Measurements from ENCODE around the gene MYO9B. TPM values are rescaled to one million over a fixed set of nuclear protein-coding genes. Genes with fewer than 3 reads are reported as not detected.

Gene MYO9B
- 22.0 and 24.4 TPM in 2 replicates for total RNA-seq (2014; rRNA removed; shearing (Covaris generic))

- in situ Hi-C loops (cut with HindIII; ENCODE audit: low sequenced_read_pairs) = no loop called here
Observed at GRCh38 chr19:17075035-17075863, at the start of gene MYO9B, which contains the start of gene HAUS8. MYO9B (plus strand) TSS chr19:17075777; CDS start chr19:17101718, 25,941 bp downstream. HAUS8 (minus strand) TSS chr19:17075452; CDS start chr19:17075422, 30 bp downstream.

GRCh38 chr19:17025991-17026658, 49.5 kb upstream of the MYO9B start:
- no peak for DNase-seq (ENCODE audit: low spot score)
- in situ Hi-C loops (cut with HindIII; ENCODE audit: low sequenced_read_pairs) = no loop called here

More at GRCh38 chr19:17075035-17075863, at the start of gene MYO9B, which contains the start of gene HAUS8:
- peak; percentile 99 for DNase-seq (ENCODE audit: low spot score)

GRCh38 chr19:17026706-17027534, 48.7 kb upstream of the MYO9B start, which contains the start of gene CPAMD8:
CPAMD8 (minus strand) TSS chr19:17026810; CDS start chr19:17026642, 168 bp downstream.
- DNase-seq (ENCODE audit: low spot score) = no peak
- in situ Hi-C loops (cut with HindIII; ENCODE audit: low sequenced_read_pairs) = no loop called here

GRCh38 chr19:17027535-17027975, 48.0 kb upstream of the MYO9B start:
- DNase-seq (ENCODE audit: low spot score) = no peak
- in situ Hi-C loops (cut with HindIII; ENCODE audit: low sequenced_read_pairs) = no loop called here

- no peak for DNase-seq (ENCODE audit: low spot score)
- in situ Hi-C loops (cut with HindIII; ENCODE audit: low sequenced_read_pairs) = no loop called here
Observed at GRCh38 chr19:17031741-17032140, 43.8 kb upstream of the MYO9B start.

- in situ Hi-C loops (cut with HindIII; ENCODE audit: low sequenced_read_pairs) = no loop called here
- no peak for DNase-seq (ENCODE audit: low spot score)
Observed at GRCh38 chr19:17035842-17036424, 39.6 kb upstream of the MYO9B start.

- no peak for DNase-seq (ENCODE audit: low spot score)
- in situ Hi-C loops (cut with HindIII; ENCODE audit: low sequenced_read_pairs) = no loop called here
Observed at GRCh38 chr19:17036640-17037039, 38.9 kb upstream of the MYO9B start.

- in situ Hi-C loops (cut with HindIII; ENCODE audit: low sequenced_read_pairs) = no loop called here
- no peak for DNase-seq (ENCODE audit: low spot score)
Observed at GRCh38 chr19:17037184-17037583, 38.4 kb upstream of the MYO9B start.

GRCh38 chr19:17037966-17038500, 37.5 kb upstream of the MYO9B start:
- in situ Hi-C loops (cut with HindIII; ENCODE audit: low sequenced_read_pairs) = no loop called here
- no peak for DNase-seq (ENCODE audit: low spot score)

GRCh38 chr19:17041976-17042375, 33.6 kb upstream of the MYO9B start:
- DNase-seq (ENCODE audit: low spot score) = no peak
- in situ Hi-C loops (cut with HindIII; ENCODE audit: low sequenced_read_pairs) = no loop called here

- in situ Hi-C loops (cut with HindIII; ENCODE audit: low sequenced_read_pairs) = no loop called here
- no peak for DNase-seq (ENCODE audit: low spot score)
Observed at GRCh38 chr19:17043744-17044143, 31.8 kb upstream of the MYO9B start.

GRCh38 chr19:17045907-17046502, 29.6 kb upstream of the MYO9B start:
- in situ Hi-C loops (cut with HindIII; ENCODE audit: low sequenced_read_pairs) = no loop called here
- no peak for DNase-seq (ENCODE audit: low spot score)

GRCh38 chr19:17048885-17049453, 26.6 kb upstream of the MYO9B start:
- in situ Hi-C loops (cut with HindIII; ENCODE audit: low sequenced_read_pairs) = no loop called here
- no peak for DNase-seq (ENCODE audit: low spot score)

- in situ Hi-C loops (cut with HindIII; ENCODE audit: low sequenced_read_pairs) = no loop called here
- no peak for DNase-seq (ENCODE audit: low spot score)
Observed at GRCh38 chr19:17049711-17050280, 25.8 kb upstream of the MYO9B start.

GRCh38 chr19:17052439-17052838, 23.1 kb upstream of the MYO9B start:
- in situ Hi-C loops (cut with HindIII; ENCODE audit: low sequenced_read_pairs) = no loop called here
- peak; percentile 65 for DNase-seq (ENCODE audit: low spot score)

- in situ Hi-C loops (cut with HindIII; ENCODE audit: low sequenced_read_pairs) = no loop called here
- no peak for DNase-seq (ENCODE audit: low spot score)
Observed at GRCh38 chr19:17054746-17055145, 20.8 kb upstream of the MYO9B start.

GRCh38 chr19:17055636-17056035, 19.9 kb upstream of the MYO9B start:
- no peak for DNase-seq (ENCODE audit: low spot score)
- in situ Hi-C loops (cut with HindIII; ENCODE audit: low sequenced_read_pairs) = no loop called here

GRCh38 chr19:17058236-17058635, 17.3 kb upstream of the MYO9B start:
- in situ Hi-C loops (cut with HindIII; ENCODE audit: low sequenced_read_pairs) = no loop called here
- DNase-seq (ENCODE audit: low spot score) = no peak

Measured in G401 (cell line).